HT1080 (cell line): ENCODE results near the gene GARIN5A. TPM values are rescaled to one million over a fixed set of nuclear protein-coding genes. Genes with fewer than 3 reads are reported as not detected.

Source experiments
- DNase-seq: peaks from one replicate; pipeline ENCODE4 v3.0.0-alpha.2; 2015; ENCODE audit warnings: low read depth
- total RNA-seq: library from RNA; depleted of rRNA; stranded (reverse); fragments of >200 nt; shearing (Covaris generic); gene quantifications from 2 replicates; pipeline ENCODE4 v1.2.3, GENCODE V29; 2014

GARIN5A gene
- total RNA-seq, 1 experiment from 2014 or later = 0.37 TPM

- DNase-seq = no peak
Measured at GRCh38 chr19:50509366-50509765, 32.7 kb upstream of the GARIN5A start.

GRCh38 chr19:50508843-50509190 lies 32.2 kb upstream of the GARIN5A start:
- no peak for DNase-seq

GRCh38 chr19:50507376-50507775 lies 30.7 kb upstream of the GARIN5A start:
- no peak for DNase-seq

- no peak for DNase-seq
Measured at GRCh38 chr19:50506700-50507099, 30.1 kb upstream of the GARIN5A start.

- DNase-seq = no peak
Measured at GRCh38 chr19:50505856-50506611, 29.4 kb upstream of the GARIN5A start.

- DNase-seq = no peak
Measured at GRCh38 chr19:50501568-50502475, 25.2 kb upstream of the GARIN5A start.

- DNase-seq = no peak
Measured at GRCh38 chr19:50501186-50501567, 24.5 kb upstream of the GARIN5A start.

- no peak for DNase-seq
Measured at GRCh38 chr19:50500753-50501151, 24.1 kb upstream of the GARIN5A start.

GRCh38 chr19:50500060-50500752 lies 23.6 kb upstream of the GARIN5A start:
- DNase-seq = no peak

- DNase-seq = no peak
Measured at GRCh38 chr19:50498219-50499056, 21.8 kb upstream of the GARIN5A start.

- no peak for DNase-seq
Measured at GRCh38 chr19:50497022-50497405, 20.4 kb upstream of the GARIN5A start.

GRCh38 chr19:50496189-50497021 lies 19.8 kb upstream of the GARIN5A start:
- peak; percentile 45 for DNase-seq

GRCh38 chr19:50495020-50495531 lies 18.4 kb upstream of the GARIN5A start:
- DNase-seq = no peak

- no peak for DNase-seq
Measured at GRCh38 chr19:50494186-50495019, 17.8 kb upstream of the GARIN5A start.

- no peak for DNase-seq
Measured at GRCh38 chr19:50493171-50493570, 16.5 kb upstream of the GARIN5A start.

GRCh38 chr19:50492303-50493052 lies 15.8 kb upstream of the GARIN5A start:
- DNase-seq = no peak

- no peak for DNase-seq
Measured at GRCh38 chr19:50490991-50491472, 14.4 kb upstream of the GARIN5A start.

- no peak for DNase-seq
Measured at GRCh38 chr19:50490411-50490811, 13.8 kb upstream of the GARIN5A start.
